Measurements from ENCODE around the gene ALKBH2. TPM values are rescaled to one million over a fixed set of nuclear protein-coding genes. Genes with fewer than 3 reads are reported as not detected.

The ALKBH2 gene
- total RNA-seq, 2 donors from 2014 or later, result 10.5 to 23.3 TPM

DNA sequence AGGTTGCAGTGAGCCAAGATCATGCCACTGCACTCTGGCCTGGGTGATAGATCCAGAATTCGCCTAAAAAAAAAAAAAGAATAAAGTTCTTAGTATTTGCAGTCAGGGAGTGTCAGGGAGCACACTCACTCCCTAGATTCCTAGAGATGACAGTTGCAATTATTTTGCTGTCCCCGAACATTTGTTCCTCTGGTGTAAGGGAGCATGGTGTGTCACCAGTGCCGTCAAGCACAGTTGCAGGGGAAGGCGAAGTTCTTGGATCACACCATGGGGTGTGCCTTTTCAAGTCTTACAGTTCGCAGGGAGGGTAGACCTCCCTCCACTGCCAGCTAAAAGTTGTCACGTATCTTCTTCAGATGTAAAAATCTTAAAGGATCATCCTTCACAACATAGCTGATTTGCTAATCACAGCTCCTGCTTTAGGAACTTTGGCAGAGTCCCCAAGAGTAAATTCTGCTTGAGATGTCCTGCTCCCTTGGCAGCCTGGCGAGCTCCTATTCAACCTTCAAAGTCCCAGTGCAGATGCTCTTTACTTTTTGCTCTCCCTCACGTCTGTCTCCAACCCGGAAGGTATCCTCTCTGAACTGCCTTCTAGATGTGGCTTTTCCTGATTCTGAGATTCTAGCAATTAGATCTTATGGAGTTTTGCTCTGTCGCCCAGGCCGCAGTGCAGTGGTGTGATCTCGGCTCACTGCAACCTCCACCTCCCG is 34.4 kb upstream of the ALKBH2 start:
- Histone ChIP-seq H3K36me3 (ENCODE audit: control insufficient read depth, insufficient read depth, low read length) (no peaks in the 10 kb centered on the region), H3K4me3 (ENCODE audit: low read length) (no peak overlapping the region), H3K27me3 (ENCODE audit: control insufficient read depth, insufficient read depth, low read length, poor library complexity, severe bottlenecking) (no peaks in the 10 kb centered on the region), H3K27ac (ENCODE audit: low read depth, low read length) (no peak overlapping the region), H3K9me3 (ENCODE audit: control insufficient read depth, low read length) (no peaks in the 10 kb centered on the region), H3K9ac (ENCODE audit: extremely low read depth, low read length, poor library complexity, severe bottlenecking) (no peak overlapping the region), H3K4me1 (ENCODE audit: control insufficient read depth, insufficient read depth, low read length) (no peaks in the 10 kb centered on the region)
- TF ChIP-seq, protein P1, sequence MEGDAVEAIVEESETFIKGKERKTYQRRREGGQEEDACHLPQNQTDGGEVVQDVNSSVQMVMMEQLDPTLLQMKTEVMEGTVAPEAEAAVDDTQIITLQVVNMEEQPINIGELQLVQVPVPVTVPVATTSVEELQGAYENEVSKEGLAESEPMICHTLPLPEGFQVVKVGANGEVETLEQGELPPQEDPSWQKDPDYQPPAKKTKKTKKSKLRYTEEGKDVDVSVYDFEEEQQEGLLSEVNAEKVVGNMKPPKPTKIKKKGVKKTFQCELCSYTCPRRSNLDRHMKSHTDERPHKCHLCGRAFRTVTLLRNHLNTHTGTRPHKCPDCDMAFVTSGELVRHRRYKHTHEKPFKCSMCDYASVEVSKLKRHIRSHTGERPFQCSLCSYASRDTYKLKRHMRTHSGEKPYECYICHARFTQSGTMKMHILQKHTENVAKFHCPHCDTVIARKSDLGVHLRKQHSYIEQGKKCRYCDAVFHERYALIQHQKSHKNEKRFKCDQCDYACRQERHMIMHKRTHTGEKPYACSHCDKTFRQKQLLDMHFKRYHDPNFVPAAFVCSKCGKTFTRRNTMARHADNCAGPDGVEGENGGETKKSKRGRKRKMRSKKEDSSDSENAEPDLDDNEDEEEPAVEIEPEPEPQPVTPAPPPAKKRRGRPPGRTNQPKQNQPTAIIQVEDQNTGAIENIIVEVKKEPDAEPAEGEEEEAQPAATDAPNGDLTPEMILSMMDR (conservative IDR thresholded peaks at IDR 0.05), result no peak
- no peak overlapping the region for H3K4me3 Mint-ChIP-seq
- no peaks in the 10 kb centered on the region for H3K36me3 Mint-ChIP-seq (ENCODE audit: low read depth)
- no peaks in the 10 kb centered on the region for H3K27me3 Mint-ChIP-seq (ENCODE audit: insufficient read depth)
- WGBS, 2 experiments (ENCODE audit: insufficient coverage in 1 of 2, insufficient read length in 1 of 2), result 84% methylated on average over 10 to 13 of the region's 13 CpGs
- peaks cover 3% of the 10 kb centered on the region for H3K4me1 Mint-ChIP-seq
- H3K9me3 Mint-ChIP-seq, result no peaks in the 10 kb centered on the region
- H3K27ac Mint-ChIP-seq, result no peak overlapping the region
- DNase-seq, result no peak

DNA sequence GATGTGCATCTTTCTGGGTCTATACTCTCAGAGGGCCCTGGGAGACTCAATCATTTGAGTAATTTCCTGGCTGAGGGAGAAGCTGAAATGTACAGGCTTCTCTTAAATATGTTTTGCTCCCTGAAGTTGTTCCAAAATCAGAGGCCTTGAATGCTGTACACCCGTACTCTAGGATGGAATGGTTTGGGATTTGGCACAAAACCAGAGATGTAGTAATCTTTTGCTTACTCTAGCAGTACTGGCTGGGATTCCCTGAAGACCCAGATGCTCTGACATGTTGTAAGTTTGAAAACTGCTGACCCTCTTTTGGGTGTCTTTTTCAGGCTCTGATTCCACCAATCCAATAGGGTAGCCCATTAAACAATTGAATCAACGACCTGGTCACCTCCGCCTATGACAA is 33.5 kb upstream of the ALKBH2 start:
- Mint-ChIP-seq H3K4me3 (no peak overlapping the region), H3K4me1 (peaks cover 3% of the 10 kb centered on the region), H3K27ac (no peak overlapping the region), H3K36me3 (ENCODE audit: low read depth) (no peaks in the 10 kb centered on the region), H3K27me3 (ENCODE audit: insufficient read depth) (no peaks in the 10 kb centered on the region), H3K9me3 (no peaks in the 10 kb centered on the region)
- Histone ChIP-seq H3K27ac (ENCODE audit: low read depth, low read length) (no peak overlapping the region), H3K9me3 (ENCODE audit: control insufficient read depth, low read length) (no peaks in the 10 kb centered on the region), H3K9ac (ENCODE audit: extremely low read depth, low read length, poor library complexity, severe bottlenecking) (no peak overlapping the region), H3K4me3 (ENCODE audit: low read length) (no peak overlapping the region), H3K36me3 (ENCODE audit: control insufficient read depth, insufficient read depth, low read length) (no peaks in the 10 kb centered on the region), H3K27me3 (ENCODE audit: control insufficient read depth, insufficient read depth, low read length, poor library complexity, severe bottlenecking) (no peaks in the 10 kb centered on the region), H3K4me1 (ENCODE audit: control insufficient read depth, insufficient read depth, low read length) (no peaks in the 10 kb centered on the region)
- 92 to 100% methylated on average over 2 to 3 of the region's 3 CpGs for WGBS, 2 experiments (ENCODE audit: insufficient coverage in 1 of 2, insufficient read length in 1 of 2)
- TF ChIP-seq, protein P1 (conservative IDR thresholded peaks at IDR 0.05), result no peak
- DNase-seq, result no peak

DNA sequence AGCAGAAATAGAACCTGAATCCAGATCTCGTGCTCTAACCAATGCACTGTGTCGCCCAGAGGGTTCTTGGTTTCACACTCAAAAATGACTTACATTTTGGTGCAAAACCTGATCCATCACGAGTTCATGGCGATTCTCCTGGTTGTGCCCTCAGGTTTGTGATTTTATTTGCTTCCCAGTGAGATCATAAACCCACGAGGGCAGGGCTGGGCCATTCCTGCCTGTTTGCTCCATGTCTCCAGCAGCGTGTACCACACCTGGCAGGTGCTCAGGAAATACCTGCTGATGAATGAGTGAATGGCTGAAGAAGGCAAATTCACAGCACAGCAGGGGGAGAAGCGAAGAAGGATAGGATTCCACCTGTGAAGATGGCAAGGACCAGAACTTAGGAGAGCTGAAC is 32.5 kb upstream of the ALKBH2 start:
- Histone ChIP-seq H3K27me3 (ENCODE audit: control insufficient read depth, insufficient read depth, low read length, poor library complexity, severe bottlenecking) (no peaks in the 10 kb centered on the region), H3K9me3 (ENCODE audit: control insufficient read depth, low read length) (no peaks in the 10 kb centered on the region), H3K27ac (ENCODE audit: low read depth, low read length) (no peak overlapping the region), H3K9ac (ENCODE audit: extremely low read depth, low read length, poor library complexity, severe bottlenecking) (no peak overlapping the region), H3K4me3 (ENCODE audit: low read length) (no peak overlapping the region), H3K4me1 (ENCODE audit: control insufficient read depth, insufficient read depth, low read length) (no peaks in the 10 kb centered on the region), H3K36me3 (ENCODE audit: control insufficient read depth, insufficient read depth, low read length) (no peaks in the 10 kb centered on the region)
- Mint-ChIP-seq H3K27me3 (ENCODE audit: insufficient read depth) (no peaks in the 10 kb centered on the region), H3K27ac (no peak overlapping the region), H3K4me1 (peaks cover 3% of the 10 kb centered on the region), H3K4me3 (no peak overlapping the region), H3K9me3 (no peaks in the 10 kb centered on the region), H3K36me3 (ENCODE audit: low read depth) (no peaks in the 10 kb centered on the region)
- DNase-seq, result no peak
- 86 to 94% methylated on average over 5 to 7 of the region's 7 CpGs for WGBS, 2 experiments (ENCODE audit: insufficient coverage in 1 of 2, insufficient read length in 1 of 2)
- TF ChIP-seq, protein P1 (conservative IDR thresholded peaks at IDR 0.05), result no peak

Data from endodermal cell (in vitro differentiated cells).